NCI-H526 (cell line): ENCODE data around the gene ABCA7.
A peak's percentile ranks its signal among the peaks of the same experiment; 100 is the strongest.

Source experiments
- DNase-seq, 2 experiments: peaks; one replicate each; lab custom pipeline; 2025; lab: John Stamatoyannopoulos, UW

The ABCA7 gene

GRCh38 chr19:1088416-1089010 lies 48.6 kb downstream of the ABCA7 start:
- no peak for DNase-seq

- DNase-seq = no peak
Observed at GRCh38 chr19:1089126-1089771, 49.3 kb downstream of the ABCA7 start.

GRCh38 chr19:1089891-1090290 lies 50.0 kb downstream of the ABCA7 start:
- DNase-seq = no peak

GRCh38 chr19:1090731-1091543 lies 51.0 kb downstream of the ABCA7 start:
- no peak for DNase-seq

GRCh38 chr19:1091544-1092175 lies 51.8 kb downstream of the ABCA7 start:
- DNase-seq = no peak

- DNase-seq = no peak
Observed at GRCh38 chr19:1093330-1093729, 53.4 kb downstream of the ABCA7 start.

- DNase-seq = no peak
Observed at GRCh38 chr19:1093811-1094553, 54.1 kb downstream of the ABCA7 start.

GRCh38 chr19:1094655-1094977 lies 54.7 kb downstream of the ABCA7 start:
- no peak for DNase-seq

GRCh38 chr19:1094978-1095701 lies 55.2 kb downstream of the ABCA7 start, which contains the start of gene POLR2E:
Gene POLR2E, minus strand, starts transcription at chr19:1095375. Its CDS starts 60 bp downstream, at chr19:1095315.
- DNase-seq = peak; percentile 90 to 96

- no peak for DNase-seq
Observed at GRCh38 chr19:1097810-1098176, 57.9 kb downstream of the ABCA7 start.

GRCh38 chr19:1098177-1099051 lies 58.5 kb downstream of the ABCA7 start:
- DNase-seq = no peak

- no peak for DNase-seq
Observed at GRCh38 chr19:1101337-1101698, 61.4 kb downstream of the ABCA7 start.

GRCh38 chr19:1102407-1103131 lies 62.7 kb downstream of the ABCA7 start:
- no peak for DNase-seq

GRCh38 chr19:1103132-1103707 lies 63.3 kb downstream of the ABCA7 start:
- DNase-seq = no peak

GRCh38 chr19:1103708-1104310 lies 63.9 kb downstream of the ABCA7 start, which contains the start of gene GPX4:
Gene GPX4, plus strand, starts transcription at chr19:1103994. Its CDS starts 50 bp downstream, at chr19:1104044.
- peak; percentile 94 to 98 for DNase-seq

- peak in 1 of 2 experiments; percentile 70 for DNase-seq
Observed at GRCh38 chr19:1104311-1105007, 64.6 kb downstream of the ABCA7 start.

GRCh38 chr19:1105008-1105872 lies 65.3 kb downstream of the ABCA7 start:
- peak in 1 of 2 experiments; percentile 52 for DNase-seq
